Rectal smooth muscle tissue (tissue), 1 donor: ENCODE data around the gene ANKRD53.

Source experiments
- H3K27ac ChIP-seq: one replicate; pipeline ENCODE4 v1.7.0; 2013; ENCODE audit warnings: low read depth, low read length, inconsistent platforms
- H3K27me3 ChIP-seq: one replicate; pipeline ENCODE4 v1.7.0; 2013; ENCODE audit warnings: low read length; ENCODE audit not compliant: control insufficient read depth, insufficient read depth
- H3K36me3 ChIP-seq: one replicate; pipeline ENCODE4 v1.7.0; 2013; ENCODE audit warnings: low read length; ENCODE audit not compliant: control insufficient read depth, insufficient read depth
- H3K4me1 ChIP-seq: one replicate; pipeline ENCODE4 v1.7.0; 2013; ENCODE audit warnings: low read length; ENCODE audit not compliant: control insufficient read depth, insufficient read depth
- H3K4me3 ChIP-seq: one replicate; pipeline ENCODE4 v1.7.0; 2013; ENCODE audit warnings: low read length
- H3K9ac ChIP-seq: one replicate; pipeline ENCODE4 v1.7.0; 2013; ENCODE audit warnings: low read length

Gene ANKRD53

DNA sequence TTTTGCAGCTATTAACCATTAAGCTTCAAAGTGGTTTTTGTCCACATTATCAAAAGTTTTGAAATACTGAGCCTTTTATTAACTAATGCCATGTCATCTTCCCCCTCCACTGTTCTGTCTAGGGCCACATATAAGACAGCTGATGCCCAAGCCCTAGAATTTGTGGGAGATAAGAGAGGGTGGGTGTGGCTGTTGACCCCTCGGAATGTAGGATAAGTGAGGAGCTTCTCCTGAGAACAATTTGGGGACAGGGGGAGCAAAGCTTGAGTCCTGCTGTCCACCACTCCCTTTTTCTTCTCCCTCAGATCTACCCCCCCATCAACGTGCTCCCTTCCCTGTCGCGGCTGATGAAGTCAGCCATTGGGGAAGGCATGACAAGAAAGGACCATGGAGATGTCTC lies 14.3 kb upstream of the ANKRD53 start:
- H3K9ac ChIP-seq, result no peak overlapping the region
- no peak overlapping the region for H3K4me3 ChIP-seq
- no peaks in the 10 kb centered on the region for H3K4me1 ChIP-seq
- H3K36me3 ChIP-seq, result no peaks in the 10 kb centered on the region
- peaks cover 6% of the 10 kb centered on the region for H3K27me3 ChIP-seq
- H3K27ac ChIP-seq, result no peak overlapping the region

DNA sequence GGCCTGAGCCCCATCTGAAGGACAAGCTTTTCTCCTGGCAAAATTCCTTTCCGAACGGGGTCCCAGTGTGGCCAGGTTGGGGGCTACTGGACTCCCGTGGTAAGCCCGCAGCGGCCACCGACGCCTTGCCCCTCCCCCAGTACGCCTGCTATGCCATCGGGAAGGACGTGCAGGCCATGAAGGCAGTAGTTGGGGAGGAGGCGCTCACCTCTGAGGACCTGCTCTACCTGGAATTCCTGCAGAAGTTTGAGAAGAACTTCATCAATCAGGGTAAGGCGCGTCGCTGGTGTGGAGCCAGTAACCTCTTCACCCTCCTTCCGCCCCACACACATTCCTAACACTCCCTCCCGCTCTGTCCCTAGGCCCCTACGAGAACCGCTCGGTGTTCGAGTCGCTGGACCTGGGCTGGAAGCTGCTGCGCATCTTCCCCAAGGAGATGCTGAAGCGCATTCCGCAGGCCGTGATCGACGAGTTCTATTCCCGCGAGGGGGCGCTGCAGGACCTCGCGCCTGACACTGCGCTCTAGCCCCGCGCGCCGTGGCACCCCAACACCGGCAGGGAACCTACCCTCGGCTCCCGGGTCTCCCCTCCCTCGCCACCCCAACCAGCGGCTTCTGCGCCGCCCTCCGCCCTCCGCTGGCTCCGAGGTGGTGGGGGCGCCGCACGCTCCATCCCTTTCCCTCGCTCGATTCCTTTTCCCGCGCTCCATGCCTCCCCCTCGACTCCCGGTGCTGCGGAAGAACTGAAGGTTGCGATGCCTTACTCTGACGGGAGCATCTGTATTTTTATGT lies 13.6 kb upstream of the ANKRD53 start:
- Histone ChIP-seq H3K27me3 (peaks cover 6% of the 10 kb centered on the region), H3K4me1 (no peaks in the 10 kb centered on the region), H3K27ac (no peak overlapping the region), H3K36me3 (no peaks in the 10 kb centered on the region), H3K4me3 (peak overlapping the region; percentile 59), H3K9ac (no peak overlapping the region)

DNA sequence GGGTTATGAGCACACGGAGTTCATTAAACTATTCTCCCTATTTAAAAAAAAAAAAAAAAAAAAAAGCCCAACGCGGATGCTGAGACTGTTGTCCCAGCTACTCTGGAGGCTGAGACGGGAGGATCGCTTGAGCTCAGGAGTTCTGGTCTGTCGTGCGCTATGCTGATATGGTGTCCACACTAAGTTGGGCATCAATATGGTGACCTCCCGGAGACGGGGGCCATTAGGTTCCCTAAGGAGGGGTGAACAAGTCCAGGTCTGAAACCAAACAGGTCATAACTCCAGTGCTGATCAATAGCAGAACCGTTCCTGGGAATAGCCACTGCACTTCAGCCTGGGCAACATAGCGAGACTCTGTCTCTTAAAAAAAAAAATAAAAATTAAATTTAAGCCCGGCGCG lies 12.9 kb upstream of the ANKRD53 start:
- H3K4me1 ChIP-seq, result no peaks in the 10 kb centered on the region
- no peaks in the 10 kb centered on the region for H3K36me3 ChIP-seq
- no peak overlapping the region for H3K27ac ChIP-seq
- H3K9ac ChIP-seq, result no peak overlapping the region
- H3K27me3 ChIP-seq, result peaks cover 6% of the 10 kb centered on the region
- H3K4me3 ChIP-seq, result peak overlapping the region; percentile 59

DNA sequence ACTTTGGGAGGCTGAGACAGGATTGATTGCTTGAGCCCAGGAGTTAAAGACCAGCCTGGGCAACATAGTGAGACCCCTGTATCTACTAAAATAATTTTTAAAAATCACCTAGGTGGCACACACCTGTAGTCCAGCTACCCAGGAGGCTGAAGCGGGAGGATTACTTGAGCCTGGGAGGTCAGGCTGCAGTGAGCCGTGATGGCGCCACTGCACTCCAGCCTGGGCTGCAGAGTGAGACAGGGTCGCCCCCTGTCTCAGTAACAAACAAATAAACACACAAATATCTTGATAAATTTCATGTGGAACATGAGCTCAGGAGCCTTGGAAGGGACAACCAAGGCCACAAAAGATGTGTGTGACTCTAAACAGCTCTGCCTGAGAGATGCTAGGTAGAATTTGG lies 11.7 kb upstream of the ANKRD53 start:
- H3K27ac ChIP-seq, result no peak overlapping the region
- H3K4me3 ChIP-seq, result no peak overlapping the region
- no peaks in the 10 kb centered on the region for H3K4me1 ChIP-seq
- no peak overlapping the region for H3K9ac ChIP-seq
- H3K36me3 ChIP-seq, result no peaks in the 10 kb centered on the region
- peaks cover 6% of the 10 kb centered on the region for H3K27me3 ChIP-seq

DNA sequence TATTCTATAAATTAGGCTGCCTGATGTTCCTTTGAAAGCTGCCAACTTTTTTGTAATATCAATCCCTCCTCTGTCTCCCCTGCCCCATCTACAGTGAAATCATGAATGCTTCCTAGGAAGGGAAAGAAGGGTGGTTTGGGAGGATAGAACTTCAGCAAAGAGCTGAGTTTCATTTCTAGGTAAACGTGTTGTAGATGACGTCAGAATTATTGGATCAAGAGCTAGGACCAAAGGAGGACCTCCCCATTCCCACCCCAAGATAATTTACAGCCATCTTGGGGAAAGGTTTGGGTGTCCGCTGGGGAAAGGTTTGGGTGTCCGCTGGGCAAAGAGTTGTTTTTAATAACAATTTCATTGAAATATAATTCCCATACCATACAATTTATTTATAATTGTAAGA lies 11.2 kb upstream of the ANKRD53 start:
- H3K9ac ChIP-seq, result no peak overlapping the region
- peaks cover 6% of the 10 kb centered on the region for H3K27me3 ChIP-seq
- H3K4me1 ChIP-seq, result no peaks in the 10 kb centered on the region

DNA sequence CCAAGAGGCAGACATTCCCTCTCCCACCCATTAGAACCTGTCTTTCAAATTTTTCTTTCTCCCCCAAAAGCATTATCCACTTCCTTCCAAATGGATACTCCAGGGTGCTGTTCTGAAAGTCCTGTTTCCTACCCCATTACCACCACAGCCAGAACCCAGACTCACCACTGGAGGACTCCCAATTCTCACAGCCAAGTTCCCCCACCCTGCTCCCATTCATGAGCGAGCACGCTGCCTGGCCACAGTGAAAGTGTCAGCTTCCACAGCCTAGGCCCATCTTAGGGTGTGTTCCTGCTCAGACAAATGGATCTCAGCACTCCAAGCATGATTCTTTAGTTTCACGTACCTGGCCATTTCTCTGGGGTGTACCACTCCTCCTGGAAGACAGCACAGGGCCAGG lies 3.8 kb upstream of the ANKRD53 start:
- no peaks in the 10 kb centered on the region for H3K36me3 ChIP-seq
- H3K4me3 ChIP-seq, result no peak overlapping the region
- no peak overlapping the region for H3K9ac ChIP-seq
- H3K27ac ChIP-seq, result no peak overlapping the region
- H3K4me1 ChIP-seq, result peaks cover 9% of the 10 kb centered on the region
- no peaks in the 10 kb centered on the region for H3K27me3 ChIP-seq

More for the DNA sequence above, 11.2 kb upstream of the ANKRD53 start:
- Histone ChIP-seq H3K36me3 (no peaks in the 10 kb centered on the region), H3K4me3 (no peak overlapping the region), H3K27ac (no peak overlapping the region)

DNA sequence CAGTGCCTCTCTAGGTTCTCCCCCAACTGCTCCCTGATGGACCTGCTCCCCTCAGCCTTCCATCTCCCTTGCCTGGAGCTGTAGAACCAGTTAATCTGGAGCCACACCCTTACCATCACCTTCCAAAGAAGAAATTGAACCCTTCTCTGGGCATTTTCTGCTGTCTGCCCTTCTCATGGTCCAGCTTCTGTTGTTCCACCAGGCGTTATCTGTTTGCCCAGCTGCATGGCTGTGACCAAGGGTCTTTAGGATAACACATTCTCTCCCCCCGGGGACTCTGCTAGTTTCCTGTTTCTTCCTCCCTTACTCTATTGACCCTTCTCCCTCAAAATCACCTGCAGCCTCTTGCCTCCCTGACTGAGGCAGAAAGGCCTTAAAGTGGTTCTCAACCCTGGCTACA lies 3.2 kb upstream of the ANKRD53 start:
- no peak overlapping the region for H3K4me3 ChIP-seq
- no peak overlapping the region for H3K27ac ChIP-seq
- H3K36me3 ChIP-seq, result no peaks in the 10 kb centered on the region
- H3K4me1 ChIP-seq, result peaks cover 9% of the 10 kb centered on the region
- H3K9ac ChIP-seq, result no peak overlapping the region
- H3K27me3 ChIP-seq, result no peaks in the 10 kb centered on the region

DNA sequence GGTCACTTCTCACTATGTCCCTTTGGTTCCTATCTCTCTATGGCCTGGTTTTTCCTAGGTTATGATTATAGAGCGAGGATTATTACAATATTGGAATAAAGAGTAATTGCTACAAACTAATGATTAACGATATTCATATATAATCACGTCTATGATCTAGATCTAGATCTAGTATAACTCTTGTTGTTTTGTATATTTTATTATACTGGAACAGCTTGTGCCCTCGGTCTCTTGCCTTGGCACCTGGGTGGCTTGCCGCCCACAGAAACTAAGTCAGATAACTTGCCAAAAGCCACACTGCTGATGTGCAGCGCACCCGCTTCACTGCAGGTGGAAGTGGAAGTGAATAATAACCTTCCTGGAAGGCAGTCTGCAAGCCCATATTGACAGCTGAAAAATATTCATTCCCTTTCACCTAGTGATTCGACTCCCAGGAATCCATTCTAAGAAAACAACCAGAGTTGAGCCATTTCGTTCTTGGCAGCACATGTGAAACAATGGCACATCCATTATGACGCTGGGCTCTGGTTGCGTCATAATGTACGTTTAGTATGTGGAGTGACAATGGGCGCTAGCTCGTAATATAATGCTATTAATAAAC lies 725 bp upstream of the ANKRD53 start:
- Histone ChIP-seq H3K27ac (peak overlapping the region; percentile 89), H3K4me3 (peak overlapping the region; percentile 84)

DNA sequence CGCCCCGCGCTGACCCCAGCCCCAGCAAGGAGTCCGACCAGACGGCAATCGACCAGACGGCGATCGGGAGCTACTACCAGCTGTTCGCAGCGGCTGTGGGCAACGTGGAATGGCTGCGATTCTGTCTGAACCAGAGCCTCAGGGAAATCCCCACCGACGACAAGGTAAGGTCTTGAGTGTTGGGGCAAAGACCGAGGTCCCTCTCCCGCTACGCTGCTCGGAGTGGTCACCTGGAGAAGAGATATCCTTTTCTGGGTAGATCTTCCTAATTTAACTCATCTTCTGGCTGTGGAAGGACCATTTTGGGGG lies 704 bp downstream of the ANKRD53 start:
- no peaks in the 10 kb centered on the region for H3K27me3 ChIP-seq
- no peak overlapping the region for H3K9ac ChIP-seq
- H3K36me3 ChIP-seq, result no peaks in the 10 kb centered on the region
- H3K4me3 ChIP-seq, result peak overlapping the region; percentile 75
- H3K27ac ChIP-seq, result peak overlapping the region; percentile 89
- peaks cover 9% of the 10 kb centered on the region for H3K4me1 ChIP-seq

More for the DNA sequence above, 725 bp upstream of the ANKRD53 start:
- no peak overlapping the region for H3K9ac ChIP-seq
- H3K36me3 ChIP-seq, result no peaks in the 10 kb centered on the region
- H3K27me3 ChIP-seq, result no peaks in the 10 kb centered on the region
- H3K4me1 ChIP-seq, result peaks cover 9% of the 10 kb centered on the region

DNA sequence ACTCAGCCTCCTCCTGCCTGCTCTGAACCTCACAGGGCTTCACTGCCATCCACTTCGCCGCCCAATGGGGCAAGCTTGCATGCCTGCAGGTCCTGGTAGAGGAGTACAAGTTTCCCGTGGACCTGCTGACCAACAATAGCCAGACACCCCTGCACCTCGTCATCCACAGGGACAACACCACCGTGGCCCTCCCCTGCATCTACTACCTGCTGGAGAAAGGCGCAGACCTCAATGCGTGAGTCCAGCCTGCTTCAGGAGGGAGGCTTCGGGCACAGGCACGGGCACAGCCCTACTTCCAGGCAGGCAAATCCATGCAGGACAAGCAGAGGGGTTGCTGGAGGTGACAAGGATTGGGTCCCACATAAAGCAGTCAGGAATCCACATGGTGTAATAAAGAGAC lies 1.2 kb downstream of the ANKRD53 start:
- Histone ChIP-seq H3K36me3 (no peaks in the 10 kb centered on the region), H3K9ac (no peak overlapping the region), H3K4me1 (peaks cover 9% of the 10 kb centered on the region), H3K27me3 (no peaks in the 10 kb centered on the region), H3K27ac (no peak overlapping the region), H3K4me3 (no peak overlapping the region)

DNA sequence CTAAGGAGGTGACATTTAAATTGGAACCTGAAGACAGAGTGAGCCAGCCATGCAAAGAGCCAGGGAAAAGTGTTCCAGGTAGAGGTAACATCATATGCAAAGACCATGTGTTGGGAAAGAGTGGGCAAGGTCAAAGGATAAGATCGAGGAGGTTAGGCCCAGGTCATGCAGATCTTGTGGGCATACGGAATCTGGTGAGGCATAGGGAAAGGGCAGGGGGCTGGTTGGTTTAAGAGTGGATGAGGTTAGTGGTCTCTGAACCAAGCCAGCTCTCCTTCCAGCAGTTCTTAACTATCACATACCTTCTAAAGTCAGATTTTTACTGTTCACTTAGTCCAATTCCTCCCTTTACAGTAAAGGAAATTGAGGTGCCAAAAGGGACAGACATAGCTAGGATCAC lies 3.0 kb downstream of the ANKRD53 start:
- H3K4me1 ChIP-seq, result peaks cover 6% of the 10 kb centered on the region
- H3K36me3 ChIP-seq, result no peaks in the 10 kb centered on the region
- H3K27me3 ChIP-seq, result no peaks in the 10 kb centered on the region
- no peak overlapping the region for H3K9ac ChIP-seq
- no peak overlapping the region for H3K27ac ChIP-seq
- no peak overlapping the region for H3K4me3 ChIP-seq

DNA sequence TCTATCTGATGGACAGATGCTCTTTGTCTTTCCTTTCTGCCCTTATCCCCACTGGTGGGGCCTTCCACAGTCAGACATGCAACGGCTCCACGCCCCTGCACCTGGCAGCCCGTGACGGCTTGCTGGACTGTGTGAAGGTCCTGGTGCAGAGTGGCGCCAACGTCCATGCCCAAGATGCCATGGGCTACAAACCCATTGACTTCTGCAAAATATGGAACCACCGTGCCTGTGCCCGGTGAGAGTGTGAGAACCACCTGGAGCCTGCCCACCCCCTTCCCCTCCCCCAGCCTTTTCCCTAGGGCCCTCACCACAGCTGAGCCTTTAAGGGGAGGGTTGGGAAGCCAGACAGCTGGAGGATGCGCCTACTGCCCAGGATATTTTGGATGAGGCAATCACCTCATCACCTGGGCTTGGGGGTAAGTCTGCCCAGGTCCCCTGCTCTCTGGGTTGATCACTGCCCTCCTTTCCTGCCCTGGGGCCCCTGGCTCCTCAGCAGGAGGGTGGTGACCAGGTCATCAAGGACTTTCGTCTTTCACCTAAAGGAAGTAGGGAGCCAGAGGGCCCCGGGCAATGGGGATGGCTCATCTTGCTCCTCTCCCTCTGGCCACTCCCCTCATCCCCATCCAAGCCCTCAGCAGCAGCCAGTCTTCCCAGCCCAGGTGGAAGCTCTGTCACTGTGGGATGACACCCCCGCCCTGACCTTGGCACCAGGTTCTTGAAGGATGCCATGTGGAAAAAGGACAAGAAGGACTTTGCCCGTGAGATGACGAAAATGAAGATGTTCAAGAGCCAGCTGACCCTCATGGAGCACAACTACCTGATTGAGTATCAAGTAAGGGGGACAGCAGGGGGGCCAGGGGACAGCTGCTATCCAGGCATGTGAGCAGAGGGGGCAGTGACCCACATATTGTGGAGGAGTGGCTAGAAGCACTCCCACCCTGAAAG lies 3.7 kb downstream of the ANKRD53 start:
- Histone ChIP-seq H3K4me3 (no peak overlapping the region), H3K9ac (no peak overlapping the region), H3K27me3 (no peaks in the 10 kb centered on the region), H3K36me3 (peaks cover 5% of the 10 kb centered on the region), H3K27ac (no peak overlapping the region), H3K4me1 (peaks cover 3% of the 10 kb centered on the region)
